Astrocyte of the spinal cord (primary cell): ENCODE measurements around the gene CEP43.

Experiments used
- DNase-seq: peaks from one replicate; pipeline ENCODE4 v3.0.0; 2011; ENCODE audit warnings: low read depth, low spot score
- H3K4me3 ChIP-seq: 2 replicates; pipeline ENCODE4 v1.5.1; 2011; ENCODE audit warnings: low read depth, mild to moderate bottlenecking, low read length, moderate library complexity
- CTCF ChIP-seq: IDR thresholded peaks from 2 replicates; pipeline ENCODE4 v1.5.1; 2012; ENCODE audit warnings: low read depth, mild to moderate bottlenecking, low read length, inconsistent platforms
- in situ Hi-C: cut with HindIII; loops from 2 replicates; pipeline ENCODE4 v1.10.0; 2017; ENCODE audit warnings: low sequenced_read_pairs

Gene CEP43

GRCh38 chr6:166969390-166970002 lies 29.7 kb upstream of the CEP43 start:
- DNase-seq, result no peak
- in situ Hi-C loops, result no loop called here
- TF ChIP-seq CTCF, result no peak
- no peak overlapping the region for H3K4me3 ChIP-seq

DNA sequence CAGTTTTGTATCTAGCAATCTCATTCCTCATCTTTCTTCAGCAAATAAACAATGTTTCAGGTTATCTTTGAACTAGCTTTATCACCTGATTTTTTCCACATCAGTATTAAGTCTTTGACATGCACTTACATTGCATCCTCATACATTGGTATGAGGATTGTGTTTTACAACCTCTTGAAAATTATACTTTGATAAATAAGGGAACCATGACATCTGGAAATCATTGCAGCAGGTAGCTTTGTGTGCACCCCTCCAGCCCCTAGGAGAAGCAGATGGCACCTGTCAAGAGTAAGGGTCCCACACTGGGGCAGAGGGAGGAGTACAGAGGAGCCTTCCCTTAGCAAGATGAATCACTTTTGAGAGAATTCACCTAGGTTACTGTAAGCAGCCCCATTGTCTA lies 29.1 kb upstream of the CEP43 start:
- no peak for TF ChIP-seq CTCF
- H3K4me3 ChIP-seq, result no peak overlapping the region
- in situ Hi-C loops, result no loop called here
- DNase-seq, result no peak

- H3K4me3 ChIP-seq, result no peak overlapping the region
- in situ Hi-C loops, result no loop called here
- no peak for TF ChIP-seq CTCF
- DNase-seq, result no peak
Measured at GRCh38 chr6:166970776-166971175, 28.4 kb upstream of the CEP43 start.

- in situ Hi-C loops, result no loop called here
- H3K4me3 ChIP-seq, result no peak overlapping the region
- DNase-seq, result no peak
- TF ChIP-seq CTCF, result no peak
Measured at GRCh38 chr6:166971271-166971670, 27.9 kb upstream of the CEP43 start.

DNA sequence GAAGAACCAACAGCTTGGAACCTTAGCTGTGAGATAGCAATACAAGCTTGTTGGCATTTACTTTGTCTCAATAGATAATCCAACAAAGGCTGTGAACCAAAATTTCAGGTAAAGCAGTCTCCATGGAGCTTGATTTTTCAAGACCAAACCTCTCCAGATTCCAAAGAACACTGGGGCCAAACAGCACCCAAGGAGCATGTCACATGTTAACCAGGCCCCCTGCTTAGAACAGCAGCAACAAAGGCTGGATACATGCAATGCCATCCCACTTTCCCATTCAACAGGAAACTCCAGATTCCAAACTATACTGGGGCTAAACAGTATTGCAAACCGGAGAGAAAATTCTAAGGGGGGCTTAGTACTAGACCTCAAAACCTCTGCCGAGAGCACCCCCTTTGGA lies 27.1 kb upstream of the CEP43 start:
- in situ Hi-C loops, result no loop called here
- no peak for TF ChIP-seq CTCF
- H3K4me3 ChIP-seq, result no peak overlapping the region
- DNase-seq, result no peak

- DNase-seq, result no peak
- in situ Hi-C loops, result no loop called here
- no peak for TF ChIP-seq CTCF
- no peak overlapping the region for H3K4me3 ChIP-seq
Measured at GRCh38 chr6:166976636-166977035, 22.6 kb upstream of the CEP43 start.
